Naive thymus-derived CD4-positive, alpha-beta T cell (primary cell): ENCODE results near the gene TMTC2. TPM values are rescaled to one million over a fixed set of nuclear protein-coding genes. Genes with fewer than 3 reads are reported as not detected.

ENCODE experiments used
- ATAC-seq: fragments of 150-1000 bp; cut with Tn5 transposase; 2 replicates; pipeline ENCODE4 v1.10.0; 2021; ENCODE audit warnings: mild to moderate bottlenecking, moderate library complexity
- CTCF ChIA-PET: fragments of 350-600 bp; sonication (Branson Sonifier 250); formaldehyde crosslinking; loops from one replicate; lab custom pipeline; 2021; ENCODE audit warnings: antibody characterized with exemption; lab: Charles Lee
- POLR2A ChIA-PET: fragments of 350-600 bp; sonication (Branson Sonifier 250); formaldehyde crosslinking; loops from one replicate; lab custom pipeline; 2021; ENCODE audit warnings: antibody characterized with exemption, inconsistent platforms; lab: Charles Lee
- DNase-seq, 9 donors: peaks; one replicate each; pipeline versions ENCODE4 v3.0.0 to v3.0.0-alpha.2; 2020 to 2022; ENCODE audit warnings: mixed read lengths in 1 of 9
- H3K27ac ChIP-seq: one replicate; pipeline ENCODE4 v1.7.0; 2013; ENCODE audit warnings: mild to moderate bottlenecking, low read depth, low read length, moderate library complexity
- H3K27me3 ChIP-seq, 2 donors: one replicate each; pipeline ENCODE4 v1.7.0; 2013; ENCODE audit warnings: low read length in 2 of 2, mild to moderate bottlenecking in 2 of 2, moderate library complexity in 2 of 2; ENCODE audit not compliant: control insufficient read depth in 2 of 2, insufficient read depth in 2 of 2
- H3K36me3 ChIP-seq, 3 experiments: 1 replicate in 2 of 3; 2 replicates in 1 of 3; pipeline ENCODE4 v1.7.0; 2013; ENCODE audit warnings: low read length in 3 of 3, mild to moderate bottlenecking in 3 of 3, moderate library complexity in 1 of 3; ENCODE audit not compliant: insufficient read depth in 3 of 3, control insufficient read depth in 2 of 3
- H3K4me1 ChIP-seq, 2 donors: one replicate each; pipeline ENCODE4 v1.7.0; 2013; ENCODE audit warnings: low read length in 2 of 2, mild to moderate bottlenecking in 2 of 2, moderate library complexity in 1 of 2; ENCODE audit not compliant: control insufficient read depth in 2 of 2, insufficient read depth in 2 of 2
- H3K4me3 ChIP-seq: 2 replicates; pipeline ENCODE4 v1.7.0; 2013; ENCODE audit warnings: mild to moderate bottlenecking, low read length
- H3K9me3 ChIP-seq, 3 experiments: 1 replicate in 2 of 3; 2 replicates in 1 of 3; pipeline ENCODE4 v1.7.0; 2013; ENCODE audit warnings: low read length in 3 of 3; ENCODE audit not compliant: control insufficient read depth in 2 of 3
- H3K27ac Mint-ChIP-seq, 9 donors: one replicate each; pipeline ENCODE4 v1.8.0; 2020 to 2022; ENCODE audit warnings: mixed read lengths in 9 of 9, mild to moderate bottlenecking in 8 of 9, moderate library complexity in 5 of 9, inconsistent platforms in 2 of 9
- H3K27me3 Mint-ChIP-seq, 5 donors: one replicate each; pipeline ENCODE4 v1.8.0; 2021 to 2022; ENCODE audit warnings: mixed read lengths in 5 of 5, mild to moderate bottlenecking in 1 of 5
- H3K36me3 Mint-ChIP-seq, 5 donors: one replicate each; pipeline ENCODE4 v1.8.0; 2020 to 2022; ENCODE audit warnings: mixed read lengths in 5 of 5, mild to moderate bottlenecking in 3 of 5, inconsistent platforms in 1 of 5
- H3K4me1 Mint-ChIP-seq, 7 donors: one replicate each; pipeline ENCODE4 v1.8.0; 2020 to 2022; ENCODE audit warnings: mixed read lengths in 7 of 7, mild to moderate bottlenecking in 3 of 7, inconsistent platforms in 1 of 7
- H3K4me3 Mint-ChIP-seq, 10 donors: one replicate each; pipeline ENCODE4 v1.8.0; 2020 to 2022; ENCODE audit warnings: mild to moderate bottlenecking in 10 of 10, mixed read lengths in 10 of 10, moderate library complexity in 6 of 10, inconsistent platforms in 2 of 10
- H3K9me3 Mint-ChIP-seq, 11 donors: one replicate each; pipeline ENCODE4 v1.8.0; 2020 to 2022; ENCODE audit warnings: mixed read lengths in 11 of 11, mild to moderate bottlenecking in 4 of 11, inconsistent platforms in 1 of 11, moderate library complexity in 1 of 11
- intact Hi-C, 2 donors: fragments of 100-400 bp; cut with micrococcal nuclease; formaldehyde crosslinking; loops; one replicate each; pipeline ENCODE4 v1.15.1; 2023
- polyA plus RNA-seq, 2 donors: library from polyadenylated mRNA; unstranded; fragments of 300-500 nt; fragmentation: Illumina TruSeq; gene quantifications; one replicate each; pipeline ENCODE4 v1.2.3, GENCODE V29; 2021
- total RNA-seq, 6 experiments: library from RNA in 5 of 6; stranded (reverse) in 5 of 6; gene quantifications; 1 replicate in 5 of 6; 2 replicates in 1 of 6; pipeline ENCODE4 v1.2.3 and lab custom pipeline; 2021 to 2026

TMTC2 gene
- total and polyA plus RNA-seq, 7 experiments from 2014 or later: 3.1 to 11.1 (median 4.7) TPM; not detected in 2

GRCh38 chr12:82867762-82868500, 181.2 kb downstream of the TMTC2 start:
- CTCF ChIA-PET: no interaction called here

GRCh38 chr12:82870771-82871377, 184.2 kb downstream of the TMTC2 start:
- CTCF ChIA-PET: interaction anchor here (0.6 kb wide), 1 partner anchor 36 kb away, joined by 4 read pairs; no protein-coding TSS in a partner anchor
- Histone ChIP-seq H3K27ac (no peak overlapping the region), H3K27me3 (no peaks in the 10 kb centered on the region), H3K4me3 (no peak overlapping the region), H3K9me3 (no peaks in the 10 kb centered on the region), H3K4me1 (no peaks in the 10 kb centered on the region), H3K36me3 (no peaks in the 10 kb centered on the region)
- Mint-ChIP-seq H3K36me3 (no peaks in the 10 kb centered on the region), H3K4me1 (peaks cover 0 to 11% (median 0%) of the 10 kb centered on the region in 7 donors), H3K27me3 (no peaks in the 10 kb centered on the region), H3K27ac (no peak overlapping the region), H3K9me3 (no peaks in the 10 kb centered on the region), H3K4me3 (no peak overlapping the region)
- intact Hi-C loops: no loop called here
- POLR2A ChIA-PET: no interaction called here
- DNase-seq: no peak
- ATAC-seq: peak; percentile 46

More at GRCh38 chr12:82867762-82868500, 181.2 kb downstream of the TMTC2 start:
- Histone ChIP-seq H3K4me1 (no peaks in the 10 kb centered on the region), H3K27me3 (no peaks in the 10 kb centered on the region), H3K4me3 (no peak overlapping the region), H3K27ac (no peak overlapping the region), H3K9me3 (no peaks in the 10 kb centered on the region), H3K36me3 (no peaks in the 10 kb centered on the region)
- no peak for DNase-seq
- Mint-ChIP-seq H3K27ac (no peak overlapping the region), H3K4me3 (no peak overlapping the region), H3K36me3 (peaks cover 0 to 11% (median 4%) of the 10 kb centered on the region in 5 donors), H3K4me1 (peaks cover 0 to 6% (median 0%) of the 10 kb centered on the region in 7 donors), H3K9me3 (peaks cover 0 to 5% (median 0%) of the 10 kb centered on the region in 11 donors), H3K27me3 (no peaks in the 10 kb centered on the region)
- intact Hi-C loops: no loop called here
- no peak for ATAC-seq
- POLR2A ChIA-PET: no interaction called here

GRCh38 chr12:82872088-82872487, 185.4 kb downstream of the TMTC2 start:
- no peak overlapping the region for H3K4me3 Mint-ChIP-seq
- POLR2A ChIA-PET: no interaction called here
- H3K4me3 ChIP-seq: no peak overlapping the region
- H3K27ac Mint-ChIP-seq: no peak overlapping the region
- no peaks in the 10 kb centered on the region for H3K9me3 ChIP-seq
- H3K36me3 ChIP-seq: no peaks in the 10 kb centered on the region
- CTCF ChIA-PET: no interaction called here
- no peaks in the 10 kb centered on the region for H3K4me1 ChIP-seq
- H3K27me3 Mint-ChIP-seq: no peaks in the 10 kb centered on the region
- no peaks in the 10 kb centered on the region for H3K9me3 Mint-ChIP-seq
- no peaks in the 10 kb centered on the region for H3K27me3 ChIP-seq
- no peak for DNase-seq
- no peak overlapping the region for H3K27ac ChIP-seq
- ATAC-seq: no peak
- peaks cover 0 to 16% (median 0%) of the 10 kb centered on the region in 7 donors for H3K4me1 Mint-ChIP-seq
- intact Hi-C loops: no loop called here
- no peaks in the 10 kb centered on the region for H3K36me3 Mint-ChIP-seq

- CTCF ChIA-PET: no interaction called here
- Mint-ChIP-seq H3K27me3 (no peaks in the 10 kb centered on the region), H3K36me3 (no peaks in the 10 kb centered on the region), H3K27ac (no peak overlapping the region), H3K4me1 (peaks cover 0 to 16% (median 0%) of the 10 kb centered on the region in 7 donors), H3K4me3 (no peak overlapping the region), H3K9me3 (no peaks in the 10 kb centered on the region)
- intact Hi-C loops: no loop called here
- no peak overlapping the region for H3K4me3 ChIP-seq
- H3K36me3 ChIP-seq: no peaks in the 10 kb centered on the region
- H3K27me3 ChIP-seq: no peaks in the 10 kb centered on the region
- no peaks in the 10 kb centered on the region for H3K9me3 ChIP-seq
- DNase-seq: no peak
- no peak for ATAC-seq
- no peaks in the 10 kb centered on the region for H3K4me1 ChIP-seq
- no peak overlapping the region for H3K27ac ChIP-seq
- POLR2A ChIA-PET: no interaction called here
Measured at GRCh38 chr12:82873309-82873708, 186.6 kb downstream of the TMTC2 start.

- Histone ChIP-seq H3K4me1 (no peaks in the 10 kb centered on the region), H3K36me3 (no peaks in the 10 kb centered on the region), H3K27ac (no peak overlapping the region), H3K9me3 (no peaks in the 10 kb centered on the region), H3K4me3 (no peak overlapping the region), H3K27me3 (no peaks in the 10 kb centered on the region)
- Mint-ChIP-seq H3K4me3 (no peak overlapping the region), H3K9me3 (no peaks in the 10 kb centered on the region), H3K27me3 (no peaks in the 10 kb centered on the region), H3K4me1 (peaks cover 0 to 16% (median 0%) of the 10 kb centered on the region in 7 donors), H3K27ac (no peak overlapping the region), H3K36me3 (no peaks in the 10 kb centered on the region)
- no peak for ATAC-seq
- POLR2A ChIA-PET: no interaction called here
- intact Hi-C loops: no loop called here
- CTCF ChIA-PET: no interaction called here
- no peak for DNase-seq
Measured at GRCh38 chr12:82873951-82874350, 187.2 kb downstream of the TMTC2 start.

GRCh38 chr12:82874945-82875344, 188.2 kb downstream of the TMTC2 start:
- peaks cover 0 to 16% (median 0%) of the 10 kb centered on the region in 7 donors for H3K4me1 Mint-ChIP-seq
- Histone ChIP-seq H3K27me3 (no peaks in the 10 kb centered on the region), H3K9me3 (no peaks in the 10 kb centered on the region), H3K36me3 (no peaks in the 10 kb centered on the region), H3K4me3 (no peak overlapping the region), H3K27ac (no peak overlapping the region), H3K4me1 (no peaks in the 10 kb centered on the region)
- H3K36me3 Mint-ChIP-seq: no peaks in the 10 kb centered on the region
- ATAC-seq: no peak
- peaks cover 0 to 2% (median 0%) of the 10 kb centered on the region in 11 donors for H3K9me3 Mint-ChIP-seq
- CTCF ChIA-PET: no interaction called here
- no peak for DNase-seq
- intact Hi-C loops: no loop called here
- H3K4me3 Mint-ChIP-seq: peak overlapping the region in 1 of 10 donors; percentile 29
- H3K27me3 Mint-ChIP-seq: no peaks in the 10 kb centered on the region
- H3K27ac Mint-ChIP-seq: no peak overlapping the region
- POLR2A ChIA-PET: no interaction called here
